IPS DF 4.7 (cell line): ENCODE data around the gene PPP1CA.

Experiments used
- DNase-seq: peaks from one replicate; pipeline ENCODE4 v3.0.0-alpha.2; 2013; ENCODE audit warnings: low spot score; ENCODE audit errors: extremely low read depth

The PPP1CA gene

GRCh38 chr11:67387069-67387468 is 14.6 kb downstream of the PPP1CA start:
- no peak for DNase-seq

GRCh38 chr11:67384851-67385366 is 16.7 kb downstream of the PPP1CA start:
- DNase-seq = no peak

- no peak for DNase-seq
Observed at GRCh38 chr11:67382276-67383136, 19.2 kb downstream of the PPP1CA start.

GRCh38 chr11:67381244-67381972 is 20.2 kb downstream of the PPP1CA start:
- DNase-seq = no peak

- no peak for DNase-seq
Observed at GRCh38 chr11:67379061-67380058, 22.3 kb downstream of the PPP1CA start.

GRCh38 chr11:67378544-67378943 is 23.1 kb downstream of the PPP1CA start:
- DNase-seq = no peak

- no peak for DNase-seq
Observed at GRCh38 chr11:67376873-67377808, 24.5 kb downstream of the PPP1CA start.

- no peak for DNase-seq
Observed at GRCh38 chr11:67376063-67376820, 25.4 kb downstream of the PPP1CA start.

- DNase-seq = no peak
Observed at GRCh38 chr11:67375320-67376055, 26.2 kb downstream of the PPP1CA start.

GRCh38 chr11:67374571-67375281 is 26.9 kb downstream of the PPP1CA start:
- no peak for DNase-seq

- DNase-seq = no peak
Observed at GRCh38 chr11:67373648-67374570, 27.7 kb downstream of the PPP1CA start.

- DNase-seq = no peak
Observed at GRCh38 chr11:67372993-67373647, 28.5 kb downstream of the PPP1CA start, which contains the start of gene CLCF1. Gene CLCF1 (minus strand): TSS chr11:67373598. CDS start chr11:67373539, 59 bp downstream.

- no peak for DNase-seq
Observed at GRCh38 chr11:67372321-67372992, 29.2 kb downstream of the PPP1CA start.

- no peak for DNase-seq
Observed at GRCh38 chr11:67371911-67372320, 29.7 kb downstream of the PPP1CA start.

- DNase-seq = no peak
Observed at GRCh38 chr11:67371189-67371910, 30.3 kb downstream of the PPP1CA start.
